Effector CD4-positive, alpha-beta T cell (primary cell): Measurements from ENCODE around the gene CEP112.

Experiments
- DNase-seq: peaks from one replicate; pipeline ENCODE4 v3.0.0-alpha.2; 2020
- total RNA-seq: gene quantifications from one replicate; lab custom pipeline; 2026; lab: John Stamatoyannopoulos, UW

CEP112 gene
- total RNA-seq: 2.4 reads per million, percentile 7 among the genes with 10 or more reads in this experiment

- DNase-seq: peak; percentile 87
Measured at GRCh38 chr17:66191593-66192377, at the start of gene CEP112. Gene CEP112, minus strand, starts transcription at chr17:66192133.

DNA sequence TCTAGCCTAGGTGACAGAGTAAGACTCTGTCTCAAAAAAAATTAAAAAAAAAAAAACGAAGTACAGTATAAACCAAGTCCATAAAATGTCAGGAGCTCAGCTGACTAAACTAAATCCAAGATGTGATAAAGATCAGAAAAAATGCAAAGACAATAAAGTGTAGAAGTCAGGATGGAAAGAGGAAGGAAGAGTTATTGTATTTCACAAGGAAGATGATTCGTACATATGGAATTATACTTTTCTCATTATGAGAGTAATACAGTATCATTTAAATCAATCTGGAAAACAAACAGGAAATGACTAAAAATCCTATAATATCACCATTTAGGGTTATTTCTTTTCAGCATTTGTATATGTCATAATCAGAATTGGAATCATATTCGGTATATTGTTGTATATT, 48.7 kb upstream of the CEP112 start:
- no peak for DNase-seq

DNA sequence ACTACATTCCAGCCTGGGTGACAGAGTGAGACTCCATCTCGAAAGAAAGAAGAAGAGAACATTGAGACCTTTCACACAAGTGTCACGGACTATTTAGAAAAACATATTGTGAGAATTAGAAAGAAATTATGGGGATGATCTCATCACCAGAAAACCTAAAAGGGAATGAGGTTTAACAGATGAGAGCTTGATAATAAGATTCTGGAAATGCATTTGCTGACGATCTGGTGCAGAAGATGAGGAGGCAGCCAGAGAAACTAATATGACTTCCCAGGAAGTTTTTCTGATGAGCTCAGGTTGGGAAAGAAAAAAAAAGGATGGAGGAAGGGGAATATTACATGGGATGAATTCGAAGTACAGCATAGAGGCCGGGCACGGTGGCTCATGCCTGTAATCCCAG, 48.1 kb upstream of the CEP112 start:
- DNase-seq: no peak

DNA sequence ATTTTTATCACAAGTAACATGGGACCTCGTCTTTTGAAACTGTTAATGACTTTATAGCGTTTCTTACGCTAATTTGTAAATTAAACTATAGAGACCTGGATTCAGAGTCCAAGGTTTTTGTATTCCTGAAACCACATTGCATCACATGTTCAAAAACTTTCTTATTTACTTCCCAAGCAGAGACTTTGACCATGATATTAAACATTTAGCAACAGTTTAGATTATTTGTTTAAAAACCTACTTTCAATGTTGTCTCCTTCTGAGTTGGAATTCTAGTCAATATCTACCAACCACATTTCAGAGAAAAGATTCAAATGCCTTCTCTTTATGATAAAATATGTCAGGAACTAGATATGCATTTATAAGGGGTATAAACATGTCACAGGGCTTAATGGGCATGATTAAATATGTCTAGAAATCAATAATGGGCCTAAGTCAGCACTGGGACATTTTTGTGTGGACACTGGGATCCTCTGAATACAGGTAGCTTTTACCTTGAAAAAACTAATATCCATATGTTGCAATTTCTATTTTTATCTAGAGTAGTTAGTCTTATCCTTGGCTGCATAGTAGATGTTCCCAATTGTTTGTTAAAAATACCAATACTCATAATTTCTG, 43.6 kb upstream of the CEP112 start:
- no peak for DNase-seq

- no peak for DNase-seq
Measured at GRCh38 chr17:66234611-66235010, 42.7 kb upstream of the CEP112 start.

GRCh38 chr17:66233023-66233753, 41.3 kb upstream of the CEP112 start:
- DNase-seq: no peak

GRCh38 chr17:66230922-66231591, 39.1 kb upstream of the CEP112 start:
- no peak for DNase-seq

DNA sequence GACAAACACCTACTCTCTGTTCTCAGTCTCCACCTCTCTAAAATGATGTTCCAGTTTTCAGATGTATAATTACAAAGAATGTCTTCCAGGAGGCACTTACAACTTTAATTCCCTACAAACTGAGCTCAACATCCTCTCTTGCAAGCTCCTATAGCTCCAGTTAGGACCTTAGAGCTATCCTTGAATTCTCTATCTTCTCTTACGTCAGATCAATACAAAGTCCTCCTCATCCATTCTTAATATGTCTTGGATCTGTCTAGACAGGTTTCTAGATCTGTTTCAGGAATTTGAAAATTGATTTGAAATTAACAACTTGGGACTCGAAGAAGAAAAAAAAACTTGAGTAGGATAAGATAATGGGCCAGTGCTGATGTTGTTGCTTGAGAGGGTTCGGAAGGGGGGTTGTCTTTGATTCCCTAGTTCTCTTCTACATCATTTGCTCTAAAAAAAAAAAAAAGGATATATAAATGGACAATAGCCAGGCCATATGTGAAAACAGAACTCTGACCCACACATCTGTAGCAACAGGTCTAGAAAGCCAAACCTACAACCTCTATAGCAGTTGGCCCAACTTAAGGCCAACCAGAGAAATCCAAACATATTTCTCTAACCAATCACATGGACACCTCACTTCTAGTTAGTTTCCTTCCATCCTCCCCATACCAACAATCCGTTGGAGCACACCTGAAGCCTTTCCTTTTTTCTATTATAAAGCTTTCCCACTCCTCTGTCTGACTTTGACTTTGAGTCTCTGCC, 38.0 kb upstream of the CEP112 start:
- DNase-seq: no peak

- no peak for DNase-seq
Measured at GRCh38 chr17:66228887-66229782, 37.2 kb upstream of the CEP112 start, which contains the start of gene APOH. Gene APOH, minus strand, starts transcription at chr17:66229415. Its CDS starts 36 bp downstream, at chr17:66229379.

- DNase-seq: no peak
Measured at GRCh38 chr17:66227212-66228045, 35.5 kb upstream of the CEP112 start.

DNA sequence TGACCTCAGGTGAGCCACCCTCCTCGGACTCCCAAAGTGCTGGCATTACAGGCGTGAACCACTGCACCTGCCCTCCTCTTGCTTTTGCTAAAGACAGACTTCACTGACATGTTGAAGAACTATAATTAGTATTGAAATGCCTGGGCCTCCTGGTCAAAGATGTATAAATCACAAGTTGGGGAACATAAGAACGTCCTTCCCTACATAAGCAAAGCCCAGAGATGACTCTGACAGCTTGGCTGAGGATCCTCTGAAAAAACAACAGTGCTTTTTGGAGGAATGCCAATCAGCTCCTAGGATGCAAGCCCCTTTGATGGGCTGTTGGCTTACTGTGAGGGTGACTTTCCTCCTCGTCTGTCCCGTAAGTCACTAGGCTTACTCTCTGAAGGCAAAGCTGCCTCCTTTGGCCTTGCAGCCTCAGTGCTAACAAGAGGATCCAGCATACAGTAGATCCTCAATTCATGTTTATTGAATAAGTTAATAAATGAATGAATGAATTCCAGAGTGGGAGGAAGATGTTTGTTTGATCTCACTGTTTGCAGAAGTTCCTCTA, 30.9 kb upstream of the CEP112 start:
- DNase-seq: no peak

DNA sequence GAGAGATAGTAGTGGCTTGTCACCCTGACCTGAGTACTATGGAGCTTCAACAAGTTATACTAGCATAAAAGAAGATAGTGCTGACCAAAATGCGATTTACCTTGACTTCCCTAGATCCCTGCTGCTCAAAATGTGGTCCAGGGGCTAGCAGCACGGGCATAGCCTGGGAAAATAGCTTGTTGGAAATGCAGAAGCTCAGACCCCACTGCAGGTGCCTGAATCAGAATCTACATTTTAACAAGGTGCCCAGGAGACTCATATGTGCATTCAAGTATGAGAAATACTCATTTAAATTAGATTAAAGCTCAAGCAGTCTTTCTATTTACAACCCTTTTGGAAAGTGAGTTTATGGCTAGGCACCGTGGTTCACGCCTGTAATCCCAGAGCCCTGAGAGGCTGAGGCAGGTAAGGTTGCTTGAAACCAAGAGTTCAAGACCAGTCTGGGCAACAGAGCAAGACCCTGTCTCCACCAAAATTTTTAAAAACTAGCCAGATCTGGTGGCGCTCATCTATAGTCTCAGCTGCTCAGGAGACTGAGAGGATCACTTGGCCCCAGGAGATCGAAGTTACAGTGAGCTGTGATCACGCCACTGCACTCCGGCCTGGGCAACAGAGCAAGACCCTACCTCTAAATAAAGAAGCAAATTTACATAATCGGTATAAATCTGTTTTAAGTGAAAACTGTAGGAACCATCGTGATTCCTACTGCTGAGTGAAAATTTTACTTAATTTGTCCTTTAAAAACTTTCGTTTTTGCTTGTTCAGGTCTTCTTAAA, 30.0 kb upstream of the CEP112 start:
- DNase-seq: no peak

- no peak for DNase-seq
Measured at GRCh38 chr17:66221343-66221742, 29.4 kb upstream of the CEP112 start.

- DNase-seq: no peak
Measured at GRCh38 chr17:66220079-66220835, 28.3 kb upstream of the CEP112 start.

GRCh38 chr17:66215529-66215911, 23.6 kb upstream of the CEP112 start:
- DNase-seq: no peak

GRCh38 chr17:66214884-66215528, 23.1 kb upstream of the CEP112 start:
- no peak for DNase-seq

DNA sequence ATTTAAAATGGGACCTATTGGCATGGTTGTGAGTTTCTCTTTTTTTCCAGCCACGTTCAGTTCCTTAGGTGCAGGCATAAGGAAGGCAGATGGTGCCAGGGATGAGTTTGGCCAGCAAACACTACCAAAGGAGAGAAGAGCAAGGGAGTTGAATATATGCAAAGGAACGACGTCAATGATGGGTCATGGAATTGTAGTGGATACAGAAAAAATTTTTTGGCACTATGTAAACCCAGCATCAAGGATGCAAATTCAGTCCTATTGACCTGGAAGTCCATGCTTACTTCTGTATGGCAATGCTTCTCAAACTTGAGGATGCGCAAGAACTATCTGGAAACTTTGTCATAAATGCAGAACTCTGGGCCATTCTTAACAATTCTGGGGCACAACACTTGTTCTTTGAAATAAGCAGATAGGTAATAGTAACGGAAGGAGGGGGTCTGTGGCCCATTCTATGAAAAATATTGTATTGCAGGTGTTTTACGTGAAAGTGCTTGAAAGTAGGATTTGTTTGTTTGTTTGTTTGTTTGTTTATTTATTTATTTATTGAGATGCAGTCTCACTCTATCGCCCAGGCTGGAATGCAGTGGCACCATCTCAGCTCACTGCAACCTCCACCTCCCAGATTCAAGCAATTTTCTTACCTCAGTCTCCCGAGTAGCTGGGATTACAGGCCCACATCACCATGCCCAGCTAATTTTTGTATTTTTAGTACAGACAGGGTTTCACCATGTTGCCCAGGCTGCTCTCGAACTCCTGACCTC, 19.3 kb upstream of the CEP112 start:
- no peak for DNase-seq
